OCI-LY3 (cell line): Measurements from ENCODE around the gene ADARB2.

Experiments
- H2AFZ ChIP-seq: fragments of 200-600, 300-600 bp; shearing (Covaris generic); 2 replicates; pipeline ENCODE4 v1.6.0; 2014; ENCODE audit warnings: antibody characterized with exemption, low read depth, low read length
- H3K27ac ChIP-seq: fragments of 200-600, 300-600 bp; sonication (generic); 2 replicates; pipeline ENCODE4 v1.5.1; 2014; ENCODE audit warnings: mild to moderate bottlenecking, low read length, moderate library complexity, mixed read lengths
- H3K27me3 ChIP-seq: fragments of 200-600, 300-600 bp; sonication (generic); 2 replicates; pipeline ENCODE4 v1.6.1; 2014; ENCODE audit warnings: low read depth, low read length, mixed read lengths
- H3K36me3 ChIP-seq: fragments of 200-600, 300-600 bp; sonication (generic); replicated peaks from 2 replicates; pipeline ENCODE3; 2014; ENCODE audit warnings: low read depth, low read length, mixed read lengths
- H3K4me1 ChIP-seq: fragments of 300-600, 200-600 bp; sonication (generic); 2 replicates; pipeline ENCODE4 v1.6.1; 2014; ENCODE audit warnings: low read length, mixed read lengths
- H3K4me2 ChIP-seq: fragments of 200-600, 300-600 bp; sonication (generic); 2 replicates; pipeline ENCODE4 v1.6.1; 2014; ENCODE audit warnings: low read length, mixed read lengths
- H3K4me3 ChIP-seq: fragments of 300-600, 200-600 bp; sonication (generic); 2 replicates; pipeline ENCODE4 v1.5.1; 2014; ENCODE audit warnings: antibody characterized with exemption, mild to moderate bottlenecking, low read length, moderate library complexity
- H3K79me2 ChIP-seq: fragments of 300-600, 200-600 bp; shearing (Covaris generic); 2 replicates; pipeline ENCODE4 v1.6.1; 2014; ENCODE audit warnings: mild to moderate bottlenecking, low read length, mixed read lengths
- H3K9ac ChIP-seq: fragments of 300-600, 200-600 bp; shearing (Covaris generic); 2 replicates; pipeline ENCODE4 v1.6.0; 2014; ENCODE audit warnings: mild to moderate bottlenecking, low read length, moderate library complexity
- H3K9me3 ChIP-seq: fragments of 200-600, 300-600 bp; shearing (Covaris generic); 2 replicates; pipeline ENCODE4 v1.6.1; 2014; ENCODE audit warnings: low read length, mixed read lengths; ENCODE audit not compliant: insufficient read depth
- H4K20me1 ChIP-seq: fragments of 200-600, 300-600 bp; sonication (generic); 2 replicates; pipeline ENCODE4 v1.6.1; 2016; ENCODE audit warnings: low read length, mixed read lengths; ENCODE audit not compliant: insufficient read depth
- EZH2phosphoT487 ChIP-seq: fragments of 200-600 bp; shearing (Covaris generic); IDR thresholded peaks from 2 replicates; pipeline ENCODE4 v1.6.1; 2018; ENCODE audit warnings: antibody characterized with exemption, mixed run types, low read depth
- TF ChIP-seq, protein P1 (sequence below): fragments of 200-600, 300-600 bp; sonication (generic); IDR thresholded peaks from 2 replicates; pipeline ENCODE4 v1.5.1; 2014; ENCODE audit warnings: antibody characterized with exemption, low read length, low read depth

The ADARB2 gene

DNA sequence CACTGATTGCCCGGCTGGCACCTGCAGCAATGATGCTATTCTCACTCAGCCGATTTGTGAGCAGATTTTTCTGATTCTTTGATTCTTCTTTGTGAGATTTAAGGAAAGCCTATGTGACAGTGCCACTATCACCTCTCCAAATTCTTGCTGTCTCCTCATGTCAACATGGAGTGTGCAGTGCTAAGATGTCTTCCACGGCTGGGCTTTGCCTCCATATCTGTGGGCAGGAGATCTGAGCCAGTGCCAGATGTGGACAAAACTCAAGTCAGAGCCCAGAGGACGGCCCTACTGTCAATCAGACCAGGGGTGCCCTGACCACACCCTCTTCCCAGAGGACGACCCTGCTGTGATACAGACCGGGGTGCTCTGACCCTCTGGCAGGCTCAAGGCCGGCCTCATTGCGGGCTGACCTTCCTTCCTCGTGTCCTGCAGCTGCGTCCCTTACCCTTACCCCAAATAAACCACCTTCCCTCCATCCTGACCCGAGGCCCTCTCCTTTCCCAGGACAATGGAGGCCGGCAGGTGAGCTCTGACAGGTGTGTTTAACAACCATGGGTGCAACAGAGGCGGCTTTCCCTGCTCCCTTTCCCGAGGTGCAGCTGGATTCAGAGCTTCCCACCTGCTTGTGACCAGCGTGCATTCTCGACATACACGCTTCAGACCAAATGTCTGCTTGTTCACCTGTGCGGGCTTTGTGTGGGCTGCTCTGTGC lies 221.4 kb downstream of the ADARB2 start:
- no peak for TF ChIP-seq EZH2phosphoT487
- TF ChIP-seq, protein P1, sequence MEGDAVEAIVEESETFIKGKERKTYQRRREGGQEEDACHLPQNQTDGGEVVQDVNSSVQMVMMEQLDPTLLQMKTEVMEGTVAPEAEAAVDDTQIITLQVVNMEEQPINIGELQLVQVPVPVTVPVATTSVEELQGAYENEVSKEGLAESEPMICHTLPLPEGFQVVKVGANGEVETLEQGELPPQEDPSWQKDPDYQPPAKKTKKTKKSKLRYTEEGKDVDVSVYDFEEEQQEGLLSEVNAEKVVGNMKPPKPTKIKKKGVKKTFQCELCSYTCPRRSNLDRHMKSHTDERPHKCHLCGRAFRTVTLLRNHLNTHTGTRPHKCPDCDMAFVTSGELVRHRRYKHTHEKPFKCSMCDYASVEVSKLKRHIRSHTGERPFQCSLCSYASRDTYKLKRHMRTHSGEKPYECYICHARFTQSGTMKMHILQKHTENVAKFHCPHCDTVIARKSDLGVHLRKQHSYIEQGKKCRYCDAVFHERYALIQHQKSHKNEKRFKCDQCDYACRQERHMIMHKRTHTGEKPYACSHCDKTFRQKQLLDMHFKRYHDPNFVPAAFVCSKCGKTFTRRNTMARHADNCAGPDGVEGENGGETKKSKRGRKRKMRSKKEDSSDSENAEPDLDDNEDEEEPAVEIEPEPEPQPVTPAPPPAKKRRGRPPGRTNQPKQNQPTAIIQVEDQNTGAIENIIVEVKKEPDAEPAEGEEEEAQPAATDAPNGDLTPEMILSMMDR: no peak
- Histone ChIP-seq H3K4me2 (no peak overlapping the region), H3K79me2 (no peaks in the 10 kb centered on the region), H3K27ac (no peak overlapping the region), H3K4me1 (no peaks in the 10 kb centered on the region), H3K9ac (no peak overlapping the region), H2AFZ (no peak overlapping the region), H4K20me1 (no peaks in the 10 kb centered on the region), H3K9me3 (no peaks in the 10 kb centered on the region), H3K36me3 (no peaks in the 10 kb centered on the region), H3K27me3 (no peaks in the 10 kb centered on the region), H3K4me3 (no peak overlapping the region)

DNA sequence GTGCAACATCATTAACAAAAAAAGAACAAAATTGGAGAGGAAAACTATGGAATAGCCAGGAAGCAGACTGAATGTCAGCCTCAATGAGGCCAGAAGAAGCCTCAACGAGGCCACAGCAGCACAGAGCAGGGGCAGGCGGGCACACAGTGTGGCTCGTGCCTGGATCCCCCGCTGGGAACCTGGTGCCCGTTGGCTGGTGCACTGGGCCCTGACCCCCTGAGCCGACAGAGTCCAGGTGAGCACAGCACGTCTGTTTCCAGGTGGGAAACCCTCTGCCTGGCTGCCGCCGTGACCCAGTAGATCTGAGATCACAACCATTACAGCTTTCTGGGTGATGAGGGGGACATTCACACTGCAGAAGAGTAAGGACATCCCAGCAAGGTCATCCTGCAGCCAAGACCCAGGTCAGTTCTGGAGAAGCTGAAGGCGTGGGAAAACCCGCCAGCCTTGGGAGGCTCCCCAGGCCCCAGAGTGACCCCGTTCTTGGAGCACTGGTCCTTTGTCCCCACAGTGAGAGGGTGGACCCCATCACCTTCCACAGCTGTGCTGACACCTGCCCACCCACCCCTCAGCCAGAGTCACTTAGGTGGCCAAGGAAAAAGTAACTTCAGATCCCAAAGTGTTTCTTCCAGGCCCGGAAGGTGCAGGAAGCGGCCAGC lies 222.1 kb downstream of the ADARB2 start:
- no peaks in the 10 kb centered on the region for H4K20me1 ChIP-seq
- H3K4me2 ChIP-seq: no peak overlapping the region
- no peaks in the 10 kb centered on the region for H3K79me2 ChIP-seq
- no peak overlapping the region for H2AFZ ChIP-seq
- H3K9me3 ChIP-seq: no peaks in the 10 kb centered on the region
- H3K4me1 ChIP-seq: no peaks in the 10 kb centered on the region
- H3K36me3 ChIP-seq: no peaks in the 10 kb centered on the region
- no peak overlapping the region for H3K9ac ChIP-seq
- no peak overlapping the region for H3K4me3 ChIP-seq
- no peak overlapping the region for H3K27ac ChIP-seq
- TF ChIP-seq, protein P1: no peak
- TF ChIP-seq EZH2phosphoT487: no peak
- H3K27me3 ChIP-seq: no peaks in the 10 kb centered on the region

DNA sequence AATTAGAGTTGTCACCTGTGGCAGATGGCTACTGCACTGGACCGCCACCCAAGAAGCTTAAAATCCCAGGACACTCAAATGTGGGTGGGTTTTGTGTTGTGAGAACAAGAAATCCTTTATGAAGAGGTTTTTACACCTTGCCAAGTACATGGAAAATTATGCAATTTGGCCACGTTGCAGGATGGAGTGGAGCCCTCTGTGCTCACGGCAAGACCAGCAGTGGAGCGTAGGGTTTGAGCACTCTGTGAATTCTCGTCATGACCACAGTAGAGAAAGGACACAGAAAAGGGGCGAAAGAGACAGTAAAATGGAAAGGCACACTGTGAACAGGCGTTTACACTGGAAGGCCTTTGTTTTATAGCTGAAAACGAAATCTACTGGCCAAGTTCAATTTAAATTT lies 222.6 kb downstream of the ADARB2 start:
- no peak overlapping the region for H3K4me2 ChIP-seq
- no peak overlapping the region for H2AFZ ChIP-seq
- H3K9me3 ChIP-seq: no peaks in the 10 kb centered on the region
- H3K79me2 ChIP-seq: no peaks in the 10 kb centered on the region
- H3K36me3 ChIP-seq: no peaks in the 10 kb centered on the region
- H3K9ac ChIP-seq: no peak overlapping the region
- no peaks in the 10 kb centered on the region for H3K4me1 ChIP-seq
- H3K27me3 ChIP-seq: no peaks in the 10 kb centered on the region
- H4K20me1 ChIP-seq: no peaks in the 10 kb centered on the region
- no peak overlapping the region for H3K4me3 ChIP-seq
- H3K27ac ChIP-seq: no peak overlapping the region
- TF ChIP-seq EZH2phosphoT487: no peak
- TF ChIP-seq, protein P1: no peak

DNA sequence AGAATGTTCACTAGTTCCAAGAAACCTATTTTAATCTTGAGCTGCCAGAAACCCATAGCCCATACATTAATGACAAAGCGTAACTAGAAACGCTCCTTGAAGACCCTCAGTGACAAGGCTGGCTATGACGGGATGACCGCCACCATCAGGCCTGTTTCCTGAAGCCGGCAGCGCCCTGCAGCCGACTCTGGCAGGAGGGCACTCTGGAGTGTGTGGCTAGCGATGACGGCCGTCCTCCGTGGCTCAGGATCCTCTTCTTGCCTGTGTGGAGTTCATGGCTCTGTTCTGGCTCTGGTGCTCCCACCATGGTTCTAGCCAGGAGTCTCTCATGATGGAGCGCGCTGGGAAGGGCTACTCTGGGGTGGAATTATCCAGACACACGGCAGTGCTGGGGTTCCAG lies 224.1 kb downstream of the ADARB2 start:
- Histone ChIP-seq H3K27me3 (no peaks in the 10 kb centered on the region), H3K9ac (no peak overlapping the region), H3K9me3 (no peaks in the 10 kb centered on the region), H3K36me3 (no peaks in the 10 kb centered on the region), H4K20me1 (no peaks in the 10 kb centered on the region), H3K4me3 (no peak overlapping the region), H3K4me2 (no peak overlapping the region), H2AFZ (no peak overlapping the region), H3K27ac (no peak overlapping the region), H3K79me2 (no peaks in the 10 kb centered on the region), H3K4me1 (no peaks in the 10 kb centered on the region)
- TF ChIP-seq EZH2phosphoT487: no peak
- TF ChIP-seq, protein P1: no peak
